GM12864 (cell line): ENCODE measurements around the gene PCED1A.

Experiments
- DNase-seq: peaks from one replicate; pipeline ENCODE4 v3.0.0-alpha.2; 2011; ENCODE audit warnings: low read depth
- H3K4me3 ChIP-seq: 2 replicates; pipeline ENCODE4 v1.5.1; 2011; ENCODE audit warnings: mild to moderate bottlenecking, low read depth, low read length, control low read depth
- TF ChIP-seq, protein P1 (sequence below): IDR thresholded peaks from 2 replicates; pipeline ENCODE4 v1.5.1; 2011; ENCODE audit warnings: low read depth, mild to moderate bottlenecking, moderate library complexity, low read length, control low read depth, inconsistent platforms; ENCODE audit errors: missing control alignments

Gene PCED1A

DNA sequence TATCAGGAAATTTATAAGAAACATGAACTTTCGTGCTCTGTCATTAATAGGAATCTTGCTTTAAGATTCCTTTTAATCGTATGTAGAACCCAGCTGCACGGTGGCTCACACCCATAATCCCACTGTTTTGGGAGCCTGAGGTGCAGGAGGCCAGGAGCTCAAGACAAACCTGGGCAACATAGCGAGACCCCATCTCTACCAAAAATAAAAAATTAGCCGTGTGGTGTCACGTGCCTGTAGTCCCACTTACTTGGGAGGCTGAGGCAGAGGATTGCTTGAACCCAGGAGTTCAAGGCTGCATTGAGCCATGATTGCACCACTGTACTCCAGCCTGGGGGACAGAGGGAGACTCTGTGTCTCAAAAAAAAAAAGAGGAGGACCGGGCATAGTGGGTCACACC, 40.2 kb upstream of the PCED1A start:
- no peak overlapping the region for H3K4me3 ChIP-seq
- TF ChIP-seq, protein P1, sequence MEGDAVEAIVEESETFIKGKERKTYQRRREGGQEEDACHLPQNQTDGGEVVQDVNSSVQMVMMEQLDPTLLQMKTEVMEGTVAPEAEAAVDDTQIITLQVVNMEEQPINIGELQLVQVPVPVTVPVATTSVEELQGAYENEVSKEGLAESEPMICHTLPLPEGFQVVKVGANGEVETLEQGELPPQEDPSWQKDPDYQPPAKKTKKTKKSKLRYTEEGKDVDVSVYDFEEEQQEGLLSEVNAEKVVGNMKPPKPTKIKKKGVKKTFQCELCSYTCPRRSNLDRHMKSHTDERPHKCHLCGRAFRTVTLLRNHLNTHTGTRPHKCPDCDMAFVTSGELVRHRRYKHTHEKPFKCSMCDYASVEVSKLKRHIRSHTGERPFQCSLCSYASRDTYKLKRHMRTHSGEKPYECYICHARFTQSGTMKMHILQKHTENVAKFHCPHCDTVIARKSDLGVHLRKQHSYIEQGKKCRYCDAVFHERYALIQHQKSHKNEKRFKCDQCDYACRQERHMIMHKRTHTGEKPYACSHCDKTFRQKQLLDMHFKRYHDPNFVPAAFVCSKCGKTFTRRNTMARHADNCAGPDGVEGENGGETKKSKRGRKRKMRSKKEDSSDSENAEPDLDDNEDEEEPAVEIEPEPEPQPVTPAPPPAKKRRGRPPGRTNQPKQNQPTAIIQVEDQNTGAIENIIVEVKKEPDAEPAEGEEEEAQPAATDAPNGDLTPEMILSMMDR = no peak
- DNase-seq = no peak

DNA sequence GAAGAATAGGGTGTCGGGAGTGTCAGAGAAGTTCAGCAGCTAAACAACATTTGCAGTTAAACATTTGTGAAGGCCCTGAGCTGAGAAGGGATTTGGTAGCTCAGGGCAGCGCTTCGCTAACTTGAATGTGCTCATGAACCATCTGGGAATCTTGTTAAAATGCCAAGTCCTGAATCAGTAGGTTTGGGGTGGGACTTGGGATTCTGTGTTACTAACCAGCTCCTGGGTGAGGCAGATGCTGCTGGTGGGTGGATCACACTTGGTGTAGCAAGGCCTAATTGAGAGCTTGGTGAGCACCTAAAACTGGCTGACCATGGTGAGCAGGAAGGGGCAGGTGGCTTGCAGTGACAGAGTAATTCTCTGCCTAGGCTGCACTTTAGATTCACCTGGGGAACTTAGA, 38.7 kb upstream of the PCED1A start:
- TF ChIP-seq, protein P1 = no peak
- H3K4me3 ChIP-seq = no peak overlapping the region
- DNase-seq = no peak

DNA sequence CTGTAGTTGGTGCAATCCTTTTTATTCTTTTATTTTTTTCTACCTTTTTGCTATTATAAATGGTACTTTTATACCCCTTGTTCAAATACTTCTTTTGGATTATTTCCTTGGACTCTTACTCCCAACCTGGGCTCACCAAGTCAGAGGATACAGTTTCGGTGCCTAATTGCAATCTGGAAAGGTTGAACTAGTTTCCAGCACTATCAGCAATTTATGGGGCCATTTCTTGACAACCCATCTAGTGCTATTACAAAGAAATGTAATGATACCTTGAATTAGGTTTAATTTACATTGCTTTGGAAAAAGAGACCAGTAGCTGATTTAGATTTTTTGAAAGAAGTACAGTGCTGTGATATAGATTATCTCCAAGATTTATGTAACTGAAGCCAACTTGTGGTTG, 38.1 kb upstream of the PCED1A start:
- H3K4me3 ChIP-seq = no peak overlapping the region
- TF ChIP-seq, protein P1 = no peak
- no peak for DNase-seq

DNA sequence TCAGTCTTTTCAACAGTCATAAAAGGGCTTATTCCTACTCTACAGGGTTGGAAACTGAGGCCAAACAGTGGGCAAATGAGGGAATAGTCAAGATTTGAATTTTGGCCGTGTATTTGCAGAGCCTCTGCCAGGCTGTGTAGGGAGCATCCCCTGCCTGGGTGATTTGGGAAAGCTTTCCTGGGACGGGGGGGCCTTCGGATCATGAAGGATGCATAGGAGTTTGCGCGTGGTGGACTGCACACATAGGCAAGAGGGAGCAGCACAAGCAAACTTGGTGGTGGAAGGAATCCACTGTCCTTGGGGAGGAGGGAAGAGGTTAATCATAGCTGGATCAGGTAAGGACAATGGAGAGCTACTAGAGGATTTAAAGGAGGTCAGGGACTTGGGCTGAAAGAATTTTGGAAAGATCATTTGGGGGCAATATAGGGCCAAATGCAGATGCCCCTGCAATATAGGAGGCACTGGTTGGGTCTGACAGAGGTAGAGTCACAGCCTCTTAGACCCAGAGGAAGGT, 35.3 kb upstream of the PCED1A start:
- no peak for DNase-seq
- no peak overlapping the region for H3K4me3 ChIP-seq
- TF ChIP-seq, protein P1 = no peak

DNA sequence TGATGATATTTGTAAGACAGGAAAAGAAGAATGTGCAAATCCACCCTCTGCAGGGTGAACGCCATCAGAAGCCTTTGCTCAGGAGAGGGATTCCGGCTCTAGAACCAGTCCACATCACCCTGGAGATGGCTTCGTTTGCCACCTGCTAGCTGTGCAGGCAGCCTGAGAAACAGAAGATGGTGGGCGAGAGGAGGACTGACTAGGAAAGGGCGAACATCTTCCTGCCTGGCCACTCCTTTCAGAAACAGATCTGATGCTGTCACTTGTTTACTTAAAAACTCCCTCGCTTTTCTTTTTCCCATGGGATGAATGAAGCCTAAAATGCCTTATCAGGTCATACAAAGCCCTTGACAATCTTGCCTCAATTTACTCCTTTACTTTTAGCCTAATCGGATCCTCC, 34.0 kb upstream of the PCED1A start:
- TF ChIP-seq, protein P1 = no peak
- peak overlapping the region; percentile 82 for H3K4me3 ChIP-seq
- DNase-seq = no peak

DNA sequence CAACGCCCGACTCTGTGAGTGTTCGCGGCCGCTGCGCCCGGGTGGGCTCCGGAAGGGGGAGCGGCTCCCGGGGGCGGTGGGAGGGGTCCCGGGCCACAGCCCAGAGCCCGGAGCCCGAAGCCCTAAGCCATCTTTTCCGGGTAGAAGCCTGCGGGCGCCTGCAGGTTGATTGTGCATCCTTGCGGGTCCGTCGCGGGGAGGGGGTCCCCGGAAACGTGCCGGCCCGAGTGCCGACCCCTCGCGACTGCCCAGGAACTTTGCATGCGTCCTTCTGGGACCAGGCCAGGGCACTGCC, 33.2 kb upstream of the PCED1A start:
- DNase-seq = no peak
- TF ChIP-seq, protein P1 = no peak
- H3K4me3 ChIP-seq = peak overlapping the region; percentile 82

DNA sequence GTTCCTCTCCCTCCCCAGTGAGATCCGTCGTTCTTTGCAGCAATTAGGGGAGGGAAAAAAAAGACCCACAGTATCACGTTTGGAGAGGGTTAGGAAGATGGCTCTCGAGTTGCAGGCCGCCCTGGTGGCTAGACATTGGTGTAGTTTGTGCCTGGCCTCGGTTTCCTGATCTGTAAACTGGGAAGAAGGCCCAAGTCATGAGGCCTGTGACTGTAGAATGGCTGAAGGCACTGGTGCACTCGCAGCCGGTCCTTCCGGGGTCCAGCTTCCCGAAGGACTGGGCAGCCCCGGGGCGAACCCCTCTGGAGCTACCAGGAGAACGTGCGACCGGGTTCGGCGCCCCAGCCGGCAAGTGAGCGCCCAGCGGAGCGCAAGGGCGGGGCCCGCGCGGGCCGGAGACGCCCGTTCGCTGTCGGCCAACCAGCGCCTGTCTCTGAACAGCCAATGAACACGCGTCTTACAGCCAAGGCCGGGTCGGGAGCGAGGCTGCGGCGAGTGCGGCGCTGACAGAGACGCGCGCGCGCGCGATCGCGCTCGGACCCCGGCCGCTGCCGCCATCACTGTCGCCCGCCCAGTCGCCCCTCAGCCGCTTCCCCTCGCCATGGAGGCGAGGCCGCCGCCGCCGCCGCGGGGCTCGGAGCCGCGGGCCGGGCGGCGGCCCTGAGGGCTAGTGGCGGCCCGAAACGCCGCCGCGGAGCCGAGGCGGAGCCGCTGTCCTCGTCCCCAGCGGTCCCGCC, 32.7 kb upstream of the PCED1A start, which contains the start of gene PTPRA:
TSS of gene PTPRA (plus strand) at position 472 of the 737 bp plus-strand sequence. CDS start 90,797 bp downstream, outside the sequence.
- DNase-seq = peak; percentile 77
- peak within 1 kb of the TSS; percentile 82 for H3K4me3 ChIP-seq
- TF ChIP-seq, protein P1 = no peak
